ENCODE results near the gene GCSAM. TPM values are rescaled to one million over a fixed set of nuclear protein-coding genes. Genes with fewer than 3 reads are reported as not detected.
"Not testable (repeated sequence)": the region's sequence is repeated elsewhere in the genome, so short reads cannot be mapped to it uniquely, and the experiment has no call there.

The GCSAM gene
- total RNA-seq, 1 experiment from 2014 or later = not detected

- peak; percentile 34 for DNase-seq (ENCODE audit: low read depth, low spot score)
- in situ Hi-C loops (cut with HindIII; ENCODE audit: low pct_unique_long_range_greater_than_20kb, low sequenced_read_pairs) = no loop called here
Observed at GRCh38 chr3:112089956-112090886, 42.8 kb downstream of the GCSAM start.

GRCh38 chr3:112088944-112089343 lies 44.1 kb downstream of the GCSAM start:
- no peak for DNase-seq (ENCODE audit: low read depth, low spot score)
- in situ Hi-C loops (cut with HindIII; ENCODE audit: low pct_unique_long_range_greater_than_20kb, low sequenced_read_pairs) = no loop called here

- DNase-seq (ENCODE audit: low read depth, low spot score) = no peak
Observed at GRCh38 chr3:112087746-112088145, 45.3 kb downstream of the GCSAM start.

GRCh38 chr3:112086875-112087524 lies 46.0 kb downstream of the GCSAM start:
- DNase-seq (ENCODE audit: low read depth, low spot score) = no peak
- in situ Hi-C loops (cut with HindIII; ENCODE audit: low pct_unique_long_range_greater_than_20kb, low sequenced_read_pairs) = no loop called here

More at GRCh38 chr3:112087746-112088145, 45.3 kb downstream of the GCSAM start:
- in situ Hi-C loops (cut with HindIII; ENCODE audit: low pct_unique_long_range_greater_than_20kb, low sequenced_read_pairs) = no loop called here

- peak; percentile 84 for DNase-seq (ENCODE audit: low read depth, low spot score)
- in situ Hi-C loops (cut with HindIII; ENCODE audit: low pct_unique_long_range_greater_than_20kb, low sequenced_read_pairs) = no loop called here
Observed at GRCh38 chr3:112086076-112086854, 46.8 kb downstream of the GCSAM start, which contains the start of gene C3orf52. C3orf52 (plus strand) TSS chr3:112086389; CDS start chr3:112086408, 19 bp downstream.

- in situ Hi-C loops (cut with HindIII; ENCODE audit: low pct_unique_long_range_greater_than_20kb, low sequenced_read_pairs) = no loop called here
- DNase-seq (ENCODE audit: low read depth, low spot score) = no peak
Observed at GRCh38 chr3:112085735-112086075, 47.3 kb downstream of the GCSAM start.

GRCh38 chr3:112084980-112085705 lies 47.9 kb downstream of the GCSAM start:
- DNase-seq (ENCODE audit: low read depth, low spot score) = no peak
- in situ Hi-C loops (cut with HindIII; ENCODE audit: low pct_unique_long_range_greater_than_20kb, low sequenced_read_pairs) = no loop called here

GRCh38 chr3:112083239-112083638 lies 49.8 kb downstream of the GCSAM start:
- in situ Hi-C loops (cut with HindIII; ENCODE audit: low pct_unique_long_range_greater_than_20kb, low sequenced_read_pairs) = no loop called here

GRCh38 chr3:112078125-112079083 lies 54.6 kb downstream of the GCSAM start:
- no peak for DNase-seq (ENCODE audit: low read depth, low spot score)
- in situ Hi-C loops (cut with HindIII; ENCODE audit: low pct_unique_long_range_greater_than_20kb, low sequenced_read_pairs) = no loop called here

More at GRCh38 chr3:112083239-112083638, 49.8 kb downstream of the GCSAM start:
- DNase-seq (ENCODE audit: low read depth, low spot score) = no peak

- in situ Hi-C loops (cut with HindIII; ENCODE audit: low pct_unique_long_range_greater_than_20kb, low sequenced_read_pairs) = no loop called here
- DNase-seq (ENCODE audit: low read depth, low spot score) = peak; percentile 33
Observed at GRCh38 chr3:112074616-112075497, 58.2 kb downstream of the GCSAM start.

- no peak for DNase-seq (ENCODE audit: low read depth, low spot score)
- in situ Hi-C loops (cut with HindIII; ENCODE audit: low pct_unique_long_range_greater_than_20kb, low sequenced_read_pairs) = no loop called here
Observed at GRCh38 chr3:112074006-112074405, 59.0 kb downstream of the GCSAM start.

- in situ Hi-C loops (cut with HindIII; ENCODE audit: low pct_unique_long_range_greater_than_20kb, low sequenced_read_pairs); DNase-seq (ENCODE audit: low read depth, low spot score): not testable (repeated sequence)
Observed at GRCh38 chr3:112072387-112073060, 60.5 kb downstream of the GCSAM start.

Data from SK-MEL-5 (cell line).